GM21528 (cell line): ENCODE results near the gene NTRK2.
A peak's percentile ranks its signal among the peaks of the same experiment; 100 is the strongest.
"Not testable (repeated sequence)": the region's sequence is repeated elsewhere in the genome, so short reads cannot be mapped to it uniquely, and the experiment has no call there.

Experiments used
- ATAC-seq: cut with Tn5 transposase; IDR thresholded peaks from one replicate; pipeline ENCODE4 v1.9.1; 2021; ENCODE audit warnings: mild to moderate bottlenecking, moderate library complexity; ENCODE audit not compliant: unreplicated experiment, low FRiP score

NTRK2 gene

DNA sequence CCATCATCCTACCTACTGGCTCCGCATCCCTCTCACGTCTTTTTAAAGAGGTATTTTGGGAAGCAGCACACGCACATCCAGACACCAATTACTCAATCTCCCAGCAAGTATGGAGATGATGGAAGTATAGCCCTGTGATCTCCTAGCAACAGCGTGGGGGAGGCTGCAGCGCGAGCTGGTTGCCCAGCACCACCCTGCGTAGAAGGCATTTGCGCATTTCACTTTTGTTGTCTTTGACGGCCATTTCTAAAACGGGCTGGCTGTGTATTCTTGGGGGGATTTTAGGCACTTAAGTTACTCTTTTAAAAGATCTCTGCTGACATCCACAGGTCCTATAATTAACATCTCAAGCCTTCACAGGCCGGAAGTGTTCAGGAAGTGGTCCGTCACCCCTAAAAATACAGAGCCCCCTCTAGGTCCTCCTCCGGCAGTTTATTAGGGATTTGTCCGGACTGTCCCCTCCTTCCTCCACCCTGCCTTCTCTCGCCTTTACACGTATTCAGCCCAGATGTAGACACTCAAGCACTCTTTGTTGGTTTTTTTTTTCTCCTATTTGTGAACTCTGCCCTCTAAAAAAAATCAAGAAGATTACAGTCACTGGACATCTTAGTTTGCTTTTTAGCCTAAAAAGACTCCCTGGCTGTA is 371.4 kb downstream of the NTRK2 start:
- ATAC-seq, result no peak

DNA sequence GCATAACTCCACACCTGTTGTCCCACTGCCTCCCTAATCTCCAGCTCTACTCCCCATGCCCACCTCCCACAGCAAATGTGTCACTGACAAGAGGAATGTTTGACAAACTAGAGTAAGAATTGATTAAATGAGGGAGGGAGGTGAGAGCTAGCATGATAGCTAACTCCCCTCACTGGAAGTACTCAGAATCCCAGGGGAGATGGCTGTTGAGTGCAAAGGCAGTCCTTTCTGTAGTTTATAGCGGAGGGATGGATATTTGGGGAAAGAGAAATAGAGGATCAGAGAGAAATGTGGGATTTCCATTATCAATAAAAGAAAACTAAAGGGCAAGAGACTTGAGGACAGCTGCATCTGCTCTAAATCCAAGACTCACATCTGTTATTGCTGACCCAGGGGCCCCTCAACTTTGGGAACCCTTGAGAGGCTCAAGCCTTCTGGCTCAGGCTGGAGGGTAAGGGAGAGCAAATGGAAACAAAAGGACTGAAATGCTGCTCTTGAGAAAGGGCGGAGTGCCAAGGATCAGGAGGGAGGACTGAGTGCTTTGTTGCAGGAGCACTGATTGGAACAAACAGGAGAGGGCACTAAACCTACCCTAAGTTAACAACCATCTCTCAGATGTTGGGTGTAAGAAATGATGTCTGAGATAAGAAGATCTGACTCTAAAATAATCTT is 372.1 kb downstream of the NTRK2 start:
- no peak for ATAC-seq

- no peak for ATAC-seq
Observed at GRCh38 chr9:85042981-85043647, 373.6 kb downstream of the NTRK2 start.

- no peak for ATAC-seq
Observed at GRCh38 chr9:85045271-85045670, 375.7 kb downstream of the NTRK2 start.

GRCh38 chr9:85046475-85046874 is 376.9 kb downstream of the NTRK2 start:
- no peak for ATAC-seq

GRCh38 chr9:85053206-85053786 is 383.8 kb downstream of the NTRK2 start:
- no peak for ATAC-seq

GRCh38 chr9:85054017-85054416 is 384.5 kb downstream of the NTRK2 start:
- no peak for ATAC-seq

DNA sequence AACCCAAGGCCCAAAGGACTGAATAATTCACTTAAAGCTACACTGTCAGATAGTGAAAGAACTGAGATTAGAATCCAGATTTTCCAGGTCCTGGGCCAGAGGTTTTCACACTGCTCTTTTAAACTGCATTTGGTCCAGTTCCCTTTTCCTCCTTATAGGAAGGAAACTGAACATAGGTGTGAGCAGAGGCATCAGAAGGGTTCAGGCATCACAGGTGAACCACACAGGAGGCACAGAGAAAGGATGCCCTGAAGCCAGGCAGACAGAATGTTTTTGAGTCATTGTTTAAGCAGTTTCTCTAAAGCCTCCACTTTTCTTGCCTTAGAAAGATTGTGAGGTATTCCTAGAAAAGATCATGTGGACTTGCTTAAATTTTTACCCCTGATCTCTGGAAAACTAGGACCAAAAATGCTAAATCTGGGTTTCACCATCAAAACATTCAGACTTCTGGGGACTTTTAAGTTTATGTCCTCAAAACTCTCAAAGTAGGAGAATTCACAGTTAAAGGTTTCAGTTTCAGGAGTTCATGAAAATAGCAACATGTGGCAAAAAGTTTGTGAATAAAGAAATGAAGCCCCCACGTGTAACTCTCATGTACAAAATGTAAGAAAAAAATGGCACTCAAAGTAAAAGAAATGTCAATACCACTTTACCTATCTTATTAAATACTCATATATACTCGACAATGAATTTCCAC is 386.1 kb downstream of the NTRK2 start:
- ATAC-seq, result peak; percentile 74

DNA sequence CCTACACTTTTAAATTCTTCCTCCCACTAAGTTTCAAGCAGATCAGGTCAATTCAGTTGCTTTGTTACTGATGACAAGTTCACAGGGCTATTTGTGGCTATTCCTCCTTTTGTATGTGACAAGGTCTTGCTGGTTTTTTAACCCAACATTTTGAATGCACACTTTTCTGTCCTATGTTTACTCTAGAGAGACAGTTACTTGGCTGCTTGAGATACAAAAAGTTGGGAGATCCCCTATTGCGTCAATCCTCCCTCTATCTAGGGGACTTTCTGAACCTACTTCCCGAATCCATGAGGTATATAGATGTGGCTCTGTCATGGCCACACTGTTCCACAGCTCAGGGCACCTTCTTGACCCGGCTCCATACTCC is 386.7 kb downstream of the NTRK2 start:
- peak; percentile 38 for ATAC-seq

DNA sequence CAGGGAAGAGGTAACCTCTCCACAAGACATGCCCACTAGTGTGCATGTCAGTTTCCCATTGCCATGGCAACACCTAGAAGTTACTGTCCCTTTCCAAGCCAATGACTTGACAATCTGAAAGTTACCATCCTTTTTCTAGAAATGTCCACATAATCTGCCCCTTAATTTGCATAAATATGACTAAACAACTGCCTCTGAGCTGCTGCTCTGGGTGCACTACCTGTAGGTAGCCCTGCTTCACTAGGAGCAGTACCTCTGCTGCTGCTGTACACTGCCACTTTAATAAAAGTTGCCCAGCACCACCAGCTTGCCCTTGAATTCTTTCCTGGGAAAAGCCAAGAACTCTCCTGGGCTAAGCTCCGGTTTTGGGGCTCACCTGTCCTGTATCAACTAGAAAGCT is 392.4 kb downstream of the NTRK2 start:
- no peak for ATAC-seq

- no peak for ATAC-seq
Observed at GRCh38 chr9:85062385-85063022, 393.0 kb downstream of the NTRK2 start.

DNA sequence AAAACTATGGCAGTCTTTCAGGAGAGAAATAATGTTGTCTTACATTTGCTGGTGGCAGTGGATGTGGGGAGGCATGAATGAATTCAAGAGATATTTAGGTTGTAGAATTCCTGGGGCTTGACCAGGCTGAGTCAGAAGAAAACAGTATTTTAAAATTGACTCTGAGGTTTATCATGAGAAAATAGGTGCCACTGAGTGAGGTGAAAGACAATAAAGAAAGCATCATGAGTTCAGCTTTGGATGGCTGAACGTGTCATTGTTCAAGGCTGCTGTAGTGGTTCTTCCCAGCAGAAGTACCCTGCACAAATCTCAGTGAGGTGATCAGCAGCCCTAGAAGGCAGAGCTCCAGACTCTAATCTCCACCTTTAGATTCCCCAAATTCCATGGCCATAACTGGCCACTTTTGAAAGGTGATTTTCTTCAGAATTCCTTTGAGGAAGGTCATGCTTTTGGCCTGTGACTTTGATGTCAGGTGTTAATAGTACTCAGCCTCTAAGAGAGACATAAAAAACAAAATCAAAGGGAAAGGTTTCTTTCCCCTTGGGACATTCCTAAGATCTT is 395.4 kb downstream of the NTRK2 start:
- no peak for ATAC-seq

DNA sequence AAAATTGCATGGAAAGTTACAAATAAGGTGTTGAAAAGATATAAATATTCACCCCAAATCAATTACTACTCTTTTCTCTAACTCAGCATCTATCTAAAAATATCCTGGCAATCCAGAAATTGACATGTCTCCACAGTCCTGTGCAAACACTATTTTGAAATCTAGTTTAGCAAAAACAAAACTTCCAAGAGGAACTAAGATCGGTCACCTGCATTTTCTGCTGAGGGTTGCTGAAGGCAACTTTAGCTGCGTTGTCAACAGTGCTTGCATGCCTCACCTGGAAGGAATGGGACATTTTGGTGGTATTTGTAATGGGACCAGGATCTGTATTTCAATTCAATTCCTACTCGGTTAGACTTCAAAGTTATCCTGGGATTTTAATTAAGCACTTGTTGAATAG is 398.3 kb downstream of the NTRK2 start:
- ATAC-seq, result peak; percentile 71

GRCh38 chr9:85069421-85069820 is 399.9 kb downstream of the NTRK2 start:
- ATAC-seq, result not testable (repeated sequence)
